CD4-positive, alpha-beta T cell (primary cell): ENCODE data around the gene EMX1. TPM values are rescaled to one million over a fixed set of nuclear protein-coding genes. Genes with fewer than 3 reads are reported as not detected.

Experiments
- ATAC-seq: fragments of 200-7000 bp; cut with Tn5 transposase; one replicate; pipeline ENCODE4 v1.10.0; 2022; ENCODE audit warnings: mild to moderate bottlenecking; ENCODE audit not compliant: poor library complexity
- CTCF ChIA-PET: fragments of 350-600 bp; sonication (Branson Sonifier 250); formaldehyde crosslinking; loops from one replicate; lab custom pipeline; 2021; ENCODE audit warnings: antibody characterized with exemption, inconsistent platforms; lab: Charles Lee
- POLR2A ChIA-PET: fragments of 350-600 bp; sonication (Branson Sonifier 250); formaldehyde crosslinking; loops from one replicate; lab custom pipeline; 2021; ENCODE audit warnings: antibody characterized with exemption, inconsistent platforms; lab: Charles Lee
- DNase-seq, 14 experiments: peaks; one replicate each; pipeline ENCODE4 v3.0.0-alpha.2; 2013 to 2020; ENCODE audit warnings: mixed read lengths in 2 of 14
- H3K27ac ChIP-seq, 2 donors: one replicate each; pipeline versions ENCODE4 v1.5.1 to v1.7.0; 2013; ENCODE audit warnings: low read length in 2 of 2, low read depth in 1 of 2, mild to moderate bottlenecking in 1 of 2
- H3K27me3 ChIP-seq, 2 experiments: 1 replicate in 1 of 2; 2 replicates in 1 of 2; pipeline versions ENCODE4 v1.6.1 to v1.7.0; 2013; ENCODE audit warnings: low read length in 2 of 2, control low read depth in 1 of 2, mild to moderate bottlenecking in 1 of 2, moderate library complexity in 1 of 2; ENCODE audit not compliant: insufficient read depth in 2 of 2, control insufficient read depth in 1 of 2
- H3K36me3 ChIP-seq: one replicate; pipeline ENCODE4 v1.6.1; 2013; ENCODE audit warnings: low read length, control low read depth; ENCODE audit not compliant: insufficient read depth
- H3K4me1 ChIP-seq: one replicate; pipeline ENCODE4 v1.6.1; 2013; ENCODE audit warnings: low read length, control low read depth; ENCODE audit not compliant: insufficient read depth
- H3K4me3 ChIP-seq: one replicate; pipeline ENCODE4 v1.5.1; 2013; ENCODE audit warnings: mild to moderate bottlenecking, low read length, moderate library complexity
- H3K9me3 ChIP-seq, 2 experiments: 1 replicate in 1 of 2; 2 replicates in 1 of 2; pipeline versions ENCODE4 v1.6.1 to v1.7.0; 2013; ENCODE audit warnings: low read length in 2 of 2, mild to moderate bottlenecking in 2 of 2, control low read depth in 1 of 2, moderate library complexity in 1 of 2; ENCODE audit not compliant: control insufficient read depth in 1 of 2, insufficient read depth in 1 of 2
- H3K27ac Mint-ChIP-seq: one replicate; pipeline ENCODE4 v1.8.0; 2020; ENCODE audit warnings: mixed read lengths
- H3K27me3 Mint-ChIP-seq: one replicate; pipeline ENCODE4 v1.8.0; 2021; ENCODE audit warnings: mixed read lengths
- H3K36me3 Mint-ChIP-seq: one replicate; pipeline ENCODE4 v1.8.0; 2021; ENCODE audit warnings: low read depth, mixed read lengths
- H3K4me1 Mint-ChIP-seq: one replicate; pipeline ENCODE4 v1.8.0; 2021; ENCODE audit warnings: low read depth, mixed read lengths
- H3K4me3 Mint-ChIP-seq: one replicate; pipeline ENCODE4 v1.8.0; 2020; ENCODE audit warnings: mild to moderate bottlenecking, mixed read lengths
- H3K9me3 Mint-ChIP-seq: one replicate; pipeline ENCODE4 v1.8.0; 2020; ENCODE audit warnings: mixed read lengths
- CTCF ChIP-seq: fragments of 200-600 bp; IDR thresholded peaks from one replicate; pipeline ENCODE4 v1.8.0; 2022; ENCODE audit warnings: antibody characterized with exemption, mild to moderate bottlenecking
- intact Hi-C, 2 experiments: fragments of 100-400 bp; cut with DNase I in 1 of 2; cut with micrococcal nuclease in 1 of 2; formaldehyde crosslinking; loops; one replicate each; pipeline versions ENCODE4 v1.15.1 to v1.9.0; 2023 to 2025; cut with DNase I, micrococcal nuclease
- total RNA-seq, 174 experiments: library from RNA in 2 of 174; stranded (reverse) in 2 of 174; gene quantifications; one replicate each; pipeline ENCODE4 v1.2.3 and lab custom pipeline; 2021 to 2026

The EMX1 gene
- total RNA-seq, 2 experiments from 2014 or later: not detected

GRCh38 chr2:72972352-72973136, 55.2 kb downstream of the EMX1 start:
- TF ChIP-seq CTCF: no peak
- Histone ChIP-seq H3K36me3 (no peaks in the 10 kb centered on the region), H3K27ac (no peak overlapping the region), H3K9me3 (no peaks in the 10 kb centered on the region), H3K4me3 (no peak overlapping the region), H3K27me3 (no peaks in the 10 kb centered on the region), H3K4me1 (no peaks in the 10 kb centered on the region)
- H3K9me3 Mint-ChIP-seq: no peaks in the 10 kb centered on the region
- intact Hi-C loops: loop anchor here in 1 of 2 experiments (1.0 to 2.0 kb wide), 2 partner anchors 80 to 202 kb away; no protein-coding TSS in a partner anchor
- ChIA-PET CTCF (interaction anchor here (0.8 kb wide), 1 partner anchor 205 kb away, joined by 3 read pairs; no protein-coding TSS in a partner anchor), POLR2A (no interaction called here)
- H3K4me3 Mint-ChIP-seq: no peak overlapping the region
- ATAC-seq (no peak), DNase-seq (no peak)
- no peaks in the 10 kb centered on the region for H3K27me3 Mint-ChIP-seq
- H3K4me1 Mint-ChIP-seq: no peaks in the 10 kb centered on the region
- no peaks in the 10 kb centered on the region for H3K36me3 Mint-ChIP-seq
- no peak overlapping the region for H3K27ac Mint-ChIP-seq

- Histone ChIP-seq H3K36me3 (no peaks in the 10 kb centered on the region), H3K27me3 (no peaks in the 10 kb centered on the region), H3K9me3 (no peaks in the 10 kb centered on the region), H3K4me1 (no peaks in the 10 kb centered on the region), H3K27ac (no peak overlapping the region), H3K4me3 (no peak overlapping the region)
- intact Hi-C loops: loop anchor here in 1 of 2 experiments (1.0 to 2.0 kb wide), 2 partner anchors 81 to 202 kb away; no protein-coding TSS in a partner anchor
- Mint-ChIP-seq H3K27ac (no peak overlapping the region), H3K36me3 (no peaks in the 10 kb centered on the region), H3K27me3 (no peaks in the 10 kb centered on the region), H3K4me1 (no peaks in the 10 kb centered on the region), H3K9me3 (no peaks in the 10 kb centered on the region), H3K4me3 (no peak overlapping the region)
- ATAC-seq (no peak), DNase-seq (no peak)
- ChIA-PET POLR2A (no interaction called here), CTCF (interaction anchor here (0.8 to 1.4 kb wide), 3 partner anchors 9 to 204 kb away, joined by 3 read pairs; no protein-coding TSS in a partner anchor)
- no peak for TF ChIP-seq CTCF
Observed at GRCh38 chr2:72973137-72973535, 55.8 kb downstream of the EMX1 start.

GRCh38 chr2:72973566-72974435, 56.5 kb downstream of the EMX1 start:
- H3K36me3 ChIP-seq: no peaks in the 10 kb centered on the region
- POLR2A ChIA-PET: no interaction called here

More at GRCh38 chr2:72973566-72974435, 56.5 kb downstream of the EMX1 start:
- Mint-ChIP-seq H3K9me3 (no peaks in the 10 kb centered on the region), H3K27ac (no peak overlapping the region), H3K4me3 (no peak overlapping the region), H3K36me3 (no peaks in the 10 kb centered on the region), H3K27me3 (no peaks in the 10 kb centered on the region), H3K4me1 (no peaks in the 10 kb centered on the region)
- Histone ChIP-seq H3K27ac (no peak overlapping the region), H3K4me1 (no peaks in the 10 kb centered on the region), H3K4me3 (no peak overlapping the region), H3K9me3 (no peaks in the 10 kb centered on the region), H3K27me3 (no peaks in the 10 kb centered on the region)
- intact Hi-C loops: loop anchor here in 1 of 2 experiments (1.0 to 2.0 kb wide), 2 partner anchors 82 to 203 kb away; no protein-coding TSS in a partner anchor
- CTCF ChIA-PET: interaction anchor here (0.8 to 1.4 kb wide), 5 partner anchors 10 to 204 kb away, joined by 3 to 4 read pairs (median 3); no protein-coding TSS in a partner anchor
- DNase-seq (peak in 9 of 14 experiments; percentile 4 to 61 (median 17)), ATAC-seq (peak; percentile 69)
- peak; percentile 41 for TF ChIP-seq CTCF
